Testis (tissue), 2 donors: ENCODE data around the gene AHCY.

Source experiments
- POLR2A ChIP-seq: fragments of 450-650 bp; IDR thresholded peaks from one replicate; pipeline ENCODE4 v1.6.1; 2017; ENCODE audit warnings: antibody characterized with exemption, mild to moderate bottlenecking, moderate library complexity
- TF ChIP-seq, protein P1 (sequence below), 3 experiments: fragments of 450-650 bp in 2 of 3; fragments of 200-600 bp in 1 of 3; sonication (generic) in 1 of 3; IDR thresholded peaks; one replicate each; pipeline ENCODE4 v1.5.1; 2016 to 2019; ENCODE audit warnings: antibody characterized with exemption in 3 of 3, mild to moderate bottlenecking in 2 of 3, moderate library complexity in 1 of 3

DNA sequence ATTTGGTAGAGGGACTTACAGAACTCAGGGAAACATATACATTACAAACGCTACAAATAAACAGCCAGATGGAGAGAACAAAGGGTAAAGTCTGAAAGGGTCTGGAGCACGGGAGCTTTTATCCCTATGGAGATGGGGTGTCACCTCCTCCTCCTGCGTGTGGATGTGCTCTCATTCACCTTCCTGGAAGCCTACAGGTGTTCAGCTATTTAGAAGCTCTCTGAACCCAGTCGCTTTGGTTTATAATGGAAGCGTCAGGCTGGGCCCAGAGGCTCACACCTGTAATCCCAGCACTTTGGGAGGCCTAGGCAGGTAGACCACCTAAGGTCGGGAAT, 42.2 kb upstream of the AHCY start:
- TF ChIP-seq, protein P1, sequence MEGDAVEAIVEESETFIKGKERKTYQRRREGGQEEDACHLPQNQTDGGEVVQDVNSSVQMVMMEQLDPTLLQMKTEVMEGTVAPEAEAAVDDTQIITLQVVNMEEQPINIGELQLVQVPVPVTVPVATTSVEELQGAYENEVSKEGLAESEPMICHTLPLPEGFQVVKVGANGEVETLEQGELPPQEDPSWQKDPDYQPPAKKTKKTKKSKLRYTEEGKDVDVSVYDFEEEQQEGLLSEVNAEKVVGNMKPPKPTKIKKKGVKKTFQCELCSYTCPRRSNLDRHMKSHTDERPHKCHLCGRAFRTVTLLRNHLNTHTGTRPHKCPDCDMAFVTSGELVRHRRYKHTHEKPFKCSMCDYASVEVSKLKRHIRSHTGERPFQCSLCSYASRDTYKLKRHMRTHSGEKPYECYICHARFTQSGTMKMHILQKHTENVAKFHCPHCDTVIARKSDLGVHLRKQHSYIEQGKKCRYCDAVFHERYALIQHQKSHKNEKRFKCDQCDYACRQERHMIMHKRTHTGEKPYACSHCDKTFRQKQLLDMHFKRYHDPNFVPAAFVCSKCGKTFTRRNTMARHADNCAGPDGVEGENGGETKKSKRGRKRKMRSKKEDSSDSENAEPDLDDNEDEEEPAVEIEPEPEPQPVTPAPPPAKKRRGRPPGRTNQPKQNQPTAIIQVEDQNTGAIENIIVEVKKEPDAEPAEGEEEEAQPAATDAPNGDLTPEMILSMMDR (IDR thresholded peaks at IDR 0.05), result no peak
- no peak for TF ChIP-seq POLR2A
